IPS-20b (cell line): ENCODE measurements around the gene FXYD5.

Source experiments
- H3K27ac ChIP-seq: one replicate; pipeline ENCODE4 v1.5.1; 2013; ENCODE audit warnings: low read length
- H3K27me3 ChIP-seq: 2 replicates; pipeline ENCODE4 v1.6.1; 2013; ENCODE audit warnings: mild to moderate bottlenecking, low read length, inconsistent platforms; ENCODE audit not compliant: insufficient read depth
- H3K36me3 ChIP-seq: 2 replicates; pipeline ENCODE4 v1.6.1; 2013; ENCODE audit warnings: low read depth, mild to moderate bottlenecking, inconsistent platforms, low read length, moderate library complexity; ENCODE audit not compliant: insufficient read depth
- H3K4me1 ChIP-seq: 2 replicates; pipeline ENCODE4 v1.6.1; 2013; ENCODE audit warnings: mild to moderate bottlenecking, control low read depth, inconsistent platforms, low read length, moderate library complexity; ENCODE audit not compliant: insufficient read depth
- H3K4me3 ChIP-seq: 2 replicates; pipeline ENCODE4 v1.5.1; 2013; ENCODE audit warnings: mild to moderate bottlenecking, low read length, inconsistent platforms
- H3K9ac ChIP-seq: 2 replicates; pipeline ENCODE4 v1.6.1; 2013; ENCODE audit warnings: low read depth, mild to moderate bottlenecking, inconsistent platforms, low read length, moderate library complexity
- H3K9me3 ChIP-seq: 2 replicates; pipeline ENCODE4 v1.6.1; 2013; ENCODE audit warnings: mild to moderate bottlenecking, low read depth, low read length, inconsistent platforms; ENCODE audit not compliant: insufficient read depth

FXYD5 gene

GRCh38 chr19:35165200-35166058, 10.9 kb downstream of the FXYD5 start:
- Histone ChIP-seq H3K9me3 (peaks cover 15% of the 10 kb centered on the region; the same call in 1 of the 2 replicates), H3K27ac (no peak overlapping the region), H3K36me3 (peaks cover 87% of the 10 kb centered on the region), H3K9ac (no peak overlapping the region), H3K4me3 (no peak overlapping the region), H3K27me3 (no peaks in the 10 kb centered on the region), H3K4me1 (no peaks in the 10 kb centered on the region)

GRCh38 chr19:35166100-35167063, 11.8 kb downstream of the FXYD5 start:
- Histone ChIP-seq H3K27ac (no peak overlapping the region), H3K4me3 (no peak overlapping the region), H3K4me1 (no peaks in the 10 kb centered on the region), H3K36me3 (peaks cover 80% of the 10 kb centered on the region), H3K9me3 (peaks cover 10% of the 10 kb centered on the region; the same call in 1 of the 2 replicates), H3K27me3 (no peaks in the 10 kb centered on the region), H3K9ac (no peak overlapping the region)

- no peak overlapping the region for H3K9ac ChIP-seq
- peaks cover 69% of the 10 kb centered on the region for H3K36me3 ChIP-seq
- H3K9me3 ChIP-seq = peaks cover 9% of the 10 kb centered on the region; the same call in 1 of the 2 replicates
- no peak overlapping the region for H3K4me3 ChIP-seq
- no peaks in the 10 kb centered on the region for H3K4me1 ChIP-seq
- no peak overlapping the region for H3K27ac ChIP-seq
- H3K27me3 ChIP-seq = no peaks in the 10 kb centered on the region
These were observed 12.9 kb downstream of the FXYD5 start for GRCh38 chr19:35167251-35168119.

GRCh38 chr19:35168196-35168595, 13.7 kb downstream of the FXYD5 start:
- H3K36me3 ChIP-seq = peaks cover 62% of the 10 kb centered on the region
- H3K27ac ChIP-seq = no peak overlapping the region
- no peaks in the 10 kb centered on the region for H3K4me1 ChIP-seq
- H3K9ac ChIP-seq = no peak overlapping the region
- H3K9me3 ChIP-seq = peaks cover 9% of the 10 kb centered on the region; the same call in 1 of the 2 replicates
- H3K4me3 ChIP-seq = no peak overlapping the region
- H3K27me3 ChIP-seq = no peaks in the 10 kb centered on the region

- Histone ChIP-seq H3K4me1 (no peaks in the 10 kb centered on the region), H3K4me3 (no peak overlapping the region), H3K27ac (no peak overlapping the region), H3K9me3 (peaks cover 9% of the 10 kb centered on the region; the same call in 1 of the 2 replicates), H3K9ac (no peak overlapping the region), H3K36me3 (peaks cover 51% of the 10 kb centered on the region), H3K27me3 (no peaks in the 10 kb centered on the region)
These were observed 14.9 kb downstream of the FXYD5 start for GRCh38 chr19:35169221-35169995.

- Histone ChIP-seq H3K4me1 (no peaks in the 10 kb centered on the region), H3K4me3 (no peak overlapping the region), H3K9ac (no peak overlapping the region), H3K27ac (no peak overlapping the region), H3K9me3 (peaks cover 9% of the 10 kb centered on the region; the same call in 1 of the 2 replicates), H3K36me3 (peaks cover 40% of the 10 kb centered on the region), H3K27me3 (no peaks in the 10 kb centered on the region)
These were observed 16.0 kb downstream of the FXYD5 start for GRCh38 chr19:35170359-35171061.

- no peak overlapping the region for H3K4me3 ChIP-seq
- no peak overlapping the region for H3K27ac ChIP-seq
These were observed 17.2 kb downstream of the FXYD5 start for GRCh38 chr19:35171730-35172129.

GRCh38 chr19:35174226-35174625, 19.7 kb downstream of the FXYD5 start:
- peaks cover 15% of the 10 kb centered on the region; the same call in 1 of the 2 replicates for H3K36me3 ChIP-seq
- H3K9ac ChIP-seq = no peak overlapping the region
- no peak overlapping the region for H3K27ac ChIP-seq
- no peaks in the 10 kb centered on the region for H3K27me3 ChIP-seq
- no peak overlapping the region for H3K4me3 ChIP-seq
- no peaks in the 10 kb centered on the region for H3K9me3 ChIP-seq
- H3K4me1 ChIP-seq = no peaks in the 10 kb centered on the region; the same call in 1 of the 2 replicates

More at GRCh38 chr19:35171730-35172129, 17.2 kb downstream of the FXYD5 start:
- Histone ChIP-seq H3K36me3 (peaks cover 28% of the 10 kb centered on the region), H3K9me3 (no peaks in the 10 kb centered on the region), H3K4me1 (no peaks in the 10 kb centered on the region; the same call in 1 of the 2 replicates), H3K9ac (no peak overlapping the region), H3K27me3 (no peaks in the 10 kb centered on the region)

- no peak overlapping the region for H3K27ac ChIP-seq
- no peaks in the 10 kb centered on the region for H3K36me3 ChIP-seq
- H3K4me3 ChIP-seq = no peak overlapping the region
- H3K27me3 ChIP-seq = no peaks in the 10 kb centered on the region
- H3K9ac ChIP-seq = no peak overlapping the region
- no peaks in the 10 kb centered on the region; the same call in 1 of the 2 replicates for H3K4me1 ChIP-seq
- no peaks in the 10 kb centered on the region for H3K9me3 ChIP-seq
These were observed 21.6 kb downstream of the FXYD5 start for GRCh38 chr19:35176181-35176570.
